WTC11 (cell line): ENCODE measurements around the gene PYCR2.

Experiments used
- ATF1 ChIP-seq: sonication (generic); formaldehyde crosslinking; IDR thresholded peaks from 2 replicates; pipeline ENCODE4 v1.8.1; 2023; ENCODE audit warnings: mild to moderate bottlenecking, moderate library complexity, missing genetic modification reagents
- MLX ChIP-seq: sonication (generic); formaldehyde crosslinking; IDR thresholded peaks from 2 replicates; pipeline ENCODE4 v1.8.1; 2023; ENCODE audit warnings: mild to moderate bottlenecking, missing genetic modification reagents, moderate library complexity
- NR2C2 ChIP-seq: sonication (generic); formaldehyde crosslinking; IDR thresholded peaks from 2 replicates; pipeline ENCODE4 v1.8.0; 2022; ENCODE audit warnings: mild to moderate bottlenecking, missing genetic modification reagents

- TF ChIP-seq MLX (CRISPR knock-in tag), result no peak
- no peak for TF ChIP-seq ATF1 (CRISPR knock-in tag)
- no peak for TF ChIP-seq NR2C2 (CRISPR knock-in tag)
Observed at GRCh38 chr1:225946082-225946620, 22.1 kb upstream of the PYCR2 start.
